HEK293 (cell line): Measurements from ENCODE around the gene PSTPIP1.

Source experiments
- CTCF ChIA-PET: fragments of 350-600 bp; formaldehyde crosslinking; extraction: SDS; loops from one replicate; lab custom pipeline; 2021; ENCODE audit warnings: antibody characterized with exemption; lab: Yijun Ruan, JAX
- POLR2A ChIA-PET: fragments of 300-600 bp; formaldehyde crosslinking; extraction: SDS; loops from one replicate; lab custom pipeline; 2020; ENCODE audit warnings: antibody characterized with exemption, inconsistent platforms; lab: Yijun Ruan, JAX
- H3K27ac ChIP-seq: fragments of 200-500 bp; sonication (Bioruptor generic); 2 replicates; pipeline ENCODE4 v1.5.1; 2014; ENCODE audit warnings: low read depth, low read length, control low read depth, inconsistent platforms; ENCODE audit errors: extremely low read depth
- H3K36me3 ChIP-seq, 2 experiments: fragments of 200-500 bp in 1 of 2; sonication (Bioruptor generic) in 1 of 2; 1 replicate in 1 of 2; 2 replicates in 1 of 2; pipeline ENCODE4 v1.5.1; 2014 to 2017; ENCODE audit warnings: inconsistent platforms in 2 of 2, low read length in 2 of 2; ENCODE audit not compliant: control insufficient read depth in 2 of 2, insufficient read depth in 1 of 2
- H3K4me1 ChIP-seq: fragments of 200-500 bp; sonication (Bioruptor generic); 2 replicates; pipeline ENCODE4 v1.5.1; 2014; ENCODE audit warnings: mild to moderate bottlenecking, low read length, inconsistent platforms; ENCODE audit not compliant: control insufficient read depth, insufficient read depth
- H3K4me3 ChIP-seq: 2 replicates; pipeline ENCODE4 v1.5.1; 2011; ENCODE audit warnings: low read depth, mild to moderate bottlenecking, control low read depth, low read length, moderate library complexity
- H3K9me3 ChIP-seq: fragments of 200-500 bp; sonication (Bioruptor generic); 2 replicates; pipeline ENCODE4 v1.5.1; 2014; ENCODE audit warnings: low read depth, low read length, inconsistent platforms; ENCODE audit not compliant: control insufficient read depth, insufficient read depth
- GLIS2 ChIP-seq: fragments of 450-650 bp; formaldehyde crosslinking; IDR thresholded peaks from 2 replicates; pipeline ENCODE4 v1.5.1; 2016; ENCODE audit warnings: missing biosample characterization, missing genetic modification characterization
- KLF10 ChIP-seq: fragments of 450-650 bp; IDR thresholded peaks from 2 replicates; pipeline ENCODE4 v1.5.1; 2018; ENCODE audit warnings: missing biosample characterization, mild to moderate bottlenecking, missing genetic modification characterization
- MEIS1 ChIP-seq: sonication (generic); formaldehyde crosslinking; IDR thresholded peaks from 2 replicates; pipeline ENCODE4 v1.8.1; 2022; ENCODE audit warnings: missing genetic modification reagents, mild to moderate bottlenecking, borderline replicate concordance
- OVOL3 ChIP-seq: fragments of 450-650 bp; formaldehyde crosslinking; IDR thresholded peaks from 2 replicates; pipeline ENCODE4 v1.5.1; 2016; ENCODE audit warnings: missing biosample characterization, missing genetic modification characterization
- ZBTB10 ChIP-seq: fragments of 450-650 bp; formaldehyde crosslinking; IDR thresholded peaks from 2 replicates; pipeline ENCODE4 v1.5.1; 2016; ENCODE audit warnings: missing biosample characterization, missing genetic modification characterization
- ZFP41 ChIP-seq: fragments of 450-650 bp; formaldehyde crosslinking; IDR thresholded peaks from 2 replicates; pipeline ENCODE4 v1.5.1; 2016; ENCODE audit warnings: missing biosample characterization, missing genetic modification characterization, borderline replicate concordance
- ZNF138 ChIP-seq: fragments of 450-650 bp; formaldehyde crosslinking; IDR thresholded peaks from 2 replicates; pipeline ENCODE4 v1.5.1; 2016; ENCODE audit warnings: missing biosample characterization, missing genetic modification characterization, borderline replicate concordance
- ZNF148 ChIP-seq: fragments of 450-650 bp; formaldehyde crosslinking; IDR thresholded peaks from 2 replicates; pipeline ENCODE4 v1.5.0; 2017; ENCODE audit warnings: missing biosample characterization, missing genetic modification characterization, borderline replicate concordance
- ZNF23 ChIP-seq: fragments of 450-650 bp; formaldehyde crosslinking; IDR thresholded peaks from 2 replicates; pipeline ENCODE4 v1.5.1; 2016; ENCODE audit warnings: missing biosample characterization, missing genetic modification characterization, borderline replicate concordance
- ZNF248 ChIP-seq: fragments of 450-650 bp; formaldehyde crosslinking; IDR thresholded peaks from 2 replicates; pipeline ENCODE4 v1.5.1; 2017; ENCODE audit warnings: missing biosample characterization, missing genetic modification characterization
- ZNF354C ChIP-seq: fragments of 450-650 bp; formaldehyde crosslinking; IDR thresholded peaks from 2 replicates; pipeline ENCODE4 v1.5.1; 2016; ENCODE audit warnings: missing biosample characterization, missing genetic modification characterization, low read depth, borderline replicate concordance
- ZNF404 ChIP-seq: fragments of 450-650 bp; formaldehyde crosslinking; IDR thresholded peaks from 2 replicates; pipeline ENCODE4 v1.5.1; 2017; ENCODE audit warnings: missing biosample characterization, missing genetic modification characterization
- ZNF639 ChIP-seq: fragments of 450-650 bp; formaldehyde crosslinking; IDR thresholded peaks from 2 replicates; pipeline ENCODE4 v1.5.1; 2016; ENCODE audit warnings: missing biosample characterization, missing genetic modification characterization
- ZNF670 ChIP-seq: fragments of 450-650 bp; formaldehyde crosslinking; IDR thresholded peaks from 2 replicates; pipeline ENCODE4 v1.5.1; 2016; ENCODE audit warnings: missing biosample characterization, missing genetic modification characterization, low read depth
- ZNF707 ChIP-seq: fragments of 450-650 bp; formaldehyde crosslinking; IDR thresholded peaks from 2 replicates; pipeline ENCODE4 v1.5.1; 2016; ENCODE audit warnings: missing biosample characterization, missing genetic modification characterization
- ZNF747 ChIP-seq: fragments of 450-650 bp; formaldehyde crosslinking; IDR thresholded peaks from 2 replicates; pipeline ENCODE4 v1.5.1; 2016; ENCODE audit warnings: missing biosample characterization, missing genetic modification characterization
- ZNF768 ChIP-seq: fragments of 450-650 bp; formaldehyde crosslinking; IDR thresholded peaks from 2 replicates; pipeline ENCODE4 v1.5.1; 2018; ENCODE audit warnings: missing biosample characterization, mild to moderate bottlenecking, missing genetic modification characterization
- ZNF791 ChIP-seq: fragments of 450-650 bp; formaldehyde crosslinking; IDR thresholded peaks from 2 replicates; pipeline ENCODE4 v1.5.1; 2016; ENCODE audit warnings: missing biosample characterization, missing genetic modification characterization
- ZNF830 ChIP-seq: fragments of 450-650 bp; IDR thresholded peaks from 2 replicates; pipeline ENCODE4 v1.5.0; 2018; ENCODE audit warnings: missing biosample characterization, missing genetic modification characterization, low read depth, mild to moderate bottlenecking, moderate library complexity
- ZSCAN23 ChIP-seq: fragments of 450-650 bp; formaldehyde crosslinking; IDR thresholded peaks from 2 replicates; pipeline ENCODE4 v1.5.1; 2016; ENCODE audit warnings: missing biosample characterization, missing genetic modification characterization
- ZXDB ChIP-seq: fragments of 450-650 bp; formaldehyde crosslinking; IDR thresholded peaks from 2 replicates; pipeline ENCODE4 v1.5.1; 2016; ENCODE audit warnings: missing biosample characterization, missing genetic modification characterization

The PSTPIP1 gene

GRCh38 chr15:77048135-77048876 is 53.4 kb downstream of the PSTPIP1 start:
- Histone ChIP-seq H3K9me3 (no peaks in the 10 kb centered on the region), H3K4me3 (no peak overlapping the region), H3K4me1 (no peaks in the 10 kb centered on the region), H3K36me3 (peaks cover 86 to 88% of the 10 kb centered on the region in 2 experiments), H3K27ac (no peak overlapping the region)
- ChIA-PET CTCF (interaction anchor here (0.5 to 1.1 kb wide), 2 partner anchors 14 to 244 kb away, joined by 3 to 5 read pairs; no protein-coding TSS in a partner anchor), POLR2A (no interaction called here)
- TF ChIP-seq ZNF23 (tag by site-specific recombination) (no peak), ZBTB10 (tag by site-specific recombination) (no peak), ZNF354C (tag by site-specific recombination) (no peak)

- ChIA-PET POLR2A (interaction anchor here (1.2 kb wide), 1 partner anchor 19 kb away, joined by 3 read pairs; no protein-coding TSS in a partner anchor), CTCF (interaction anchor here (0.7 to 4.5 kb wide), 4 partner anchors 17 to 857 kb away, joined by 3 to 35 read pairs (median 4); no protein-coding TSS in a partner anchor)
- no peaks in the 10 kb centered on the region for H3K9me3 ChIP-seq
- H3K27ac ChIP-seq = no peak overlapping the region
- H3K4me3 ChIP-seq = no peak overlapping the region
- H3K36me3 ChIP-seq = peaks cover 63% of the 10 kb centered on the region in 2 experiments
- H3K4me1 ChIP-seq = no peaks in the 10 kb centered on the region; the same call in none of the 2 replicates
- TF ChIP-seq ZSCAN23 (no peak), OVOL3 (no peak), ZNF670 (no peak), ZNF148 (tag by site-specific recombination) (no peak), ZNF791 (tag by site-specific recombination) (no peak), ZXDB (tag by site-specific recombination) (no peak), MEIS1 (CRISPR knock-in tag) (no peak), ZNF639 (tag by site-specific recombination) (no peak), GLIS2 (no peak)
Observed at GRCh38 chr15:77052556-77052955, 57.6 kb downstream of the PSTPIP1 start.

- ChIA-PET POLR2A (no interaction called here), CTCF (no interaction called here)
- H3K4me1 ChIP-seq = peaks cover 3% of the 10 kb centered on the region
- H3K9me3 ChIP-seq = no peaks in the 10 kb centered on the region
- TF ChIP-seq KLF10 (tag by site-specific recombination) (no peak), ZFP41 (tag by site-specific recombination) (no peak), ZNF138 (tag by site-specific recombination) (no peak), ZNF248 (tag by site-specific recombination) (no peak), ZXDB (tag by site-specific recombination) (no peak), OVOL3 (no peak), ZNF747 (tag by site-specific recombination) (no peak), ZNF404 (no peak), ZNF830 (no peak), ZNF768 (tag by site-specific recombination) (no peak), ZNF707 (tag by site-specific recombination) (no peak)
- H3K27ac ChIP-seq = no peak overlapping the region
- peaks cover 52 to 56% of the 10 kb centered on the region in 2 experiments for H3K36me3 ChIP-seq
- no peak overlapping the region for H3K4me3 ChIP-seq
Observed at GRCh38 chr15:77053709-77054108, 58.8 kb downstream of the PSTPIP1 start.
